ENCODE measurements around the gene RAD51B.

Gene RAD51B

GRCh38 chr14:68393259-68393658 lies 573.7 kb downstream of the RAD51B start:
- no peak for DNase-seq (ENCODE audit: low read depth)

GRCh38 chr14:68394118-68394763 lies 574.7 kb downstream of the RAD51B start:
- DNase-seq (ENCODE audit: low read depth) = no peak

DNA sequence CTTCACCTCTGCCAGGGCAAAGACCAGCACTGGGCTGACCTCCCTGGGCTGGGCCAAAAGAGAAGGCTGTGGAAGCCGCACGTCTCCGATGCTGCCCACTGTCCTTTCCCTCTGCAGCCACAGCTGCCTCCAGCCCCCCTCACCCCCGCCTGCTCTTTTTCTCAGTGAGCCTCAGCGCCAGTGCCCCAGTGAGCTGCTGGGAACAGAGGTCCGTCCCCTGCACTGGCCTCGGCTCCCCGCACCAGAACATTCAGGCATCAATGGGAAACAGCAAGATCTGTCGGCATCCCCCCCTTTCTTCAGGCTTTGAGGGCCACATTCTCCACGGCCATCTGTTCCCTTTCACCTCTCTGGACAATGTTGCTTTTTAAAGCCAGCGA lies 575.2 kb downstream of the RAD51B start:
- no peak for DNase-seq (ENCODE audit: low read depth)

DNA sequence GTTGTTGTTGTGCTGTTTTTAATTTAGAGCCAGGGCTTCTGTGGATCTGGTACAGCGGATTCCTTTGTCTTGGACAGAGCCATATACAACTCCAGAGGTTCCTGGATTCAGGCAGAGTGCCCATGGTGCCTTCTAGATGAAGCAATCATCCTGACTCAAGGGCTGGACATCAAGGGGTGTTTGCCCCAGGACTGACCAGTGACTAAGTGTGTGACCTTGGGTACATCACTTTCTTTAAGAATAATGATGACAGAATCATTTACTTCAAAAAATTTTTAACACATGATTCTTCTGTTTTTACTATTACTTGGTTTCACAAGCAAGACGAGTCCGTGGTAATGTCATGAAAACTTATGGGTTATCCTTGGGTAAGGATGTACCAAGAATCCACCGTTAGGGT lies 576.0 kb downstream of the RAD51B start:
- no peak for DNase-seq (ENCODE audit: low read depth)

GRCh38 chr14:68396461-68396860 lies 576.9 kb downstream of the RAD51B start:
- DNase-seq (ENCODE audit: low read depth) = no peak

DNA sequence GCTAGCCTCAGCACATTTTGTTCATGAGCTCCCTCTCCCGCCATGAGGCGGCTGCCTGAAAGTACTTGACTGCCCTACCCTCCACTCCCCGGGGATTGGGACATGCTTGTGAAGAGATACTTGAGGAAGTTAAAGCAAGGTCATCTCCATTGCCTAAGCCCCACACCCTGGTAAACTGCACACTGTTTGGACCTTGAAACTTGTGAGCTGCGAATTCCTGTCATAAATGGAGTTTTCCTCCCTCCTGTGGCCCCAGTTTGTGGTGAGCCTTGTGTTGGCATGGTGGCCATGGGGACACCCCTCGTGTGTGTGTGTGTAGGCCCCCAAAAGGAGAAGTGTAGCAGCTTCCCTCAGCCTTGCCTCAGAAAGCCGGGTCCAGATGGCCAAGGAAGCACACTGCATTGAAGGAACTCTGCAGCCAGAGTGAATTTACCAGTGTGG lies 577.8 kb downstream of the RAD51B start:
- no peak for DNase-seq (ENCODE audit: low read depth)

- no peak for DNase-seq (ENCODE audit: low read depth)
These were observed 578.2 kb downstream of the RAD51B start for GRCh38 chr14:68397822-68398221.

GRCh38 chr14:68398370-68398769 lies 578.8 kb downstream of the RAD51B start:
- no peak for DNase-seq (ENCODE audit: low read depth)

GRCh38 chr14:68399971-68400370 lies 580.4 kb downstream of the RAD51B start:
- no peak for DNase-seq (ENCODE audit: low read depth)

DNA sequence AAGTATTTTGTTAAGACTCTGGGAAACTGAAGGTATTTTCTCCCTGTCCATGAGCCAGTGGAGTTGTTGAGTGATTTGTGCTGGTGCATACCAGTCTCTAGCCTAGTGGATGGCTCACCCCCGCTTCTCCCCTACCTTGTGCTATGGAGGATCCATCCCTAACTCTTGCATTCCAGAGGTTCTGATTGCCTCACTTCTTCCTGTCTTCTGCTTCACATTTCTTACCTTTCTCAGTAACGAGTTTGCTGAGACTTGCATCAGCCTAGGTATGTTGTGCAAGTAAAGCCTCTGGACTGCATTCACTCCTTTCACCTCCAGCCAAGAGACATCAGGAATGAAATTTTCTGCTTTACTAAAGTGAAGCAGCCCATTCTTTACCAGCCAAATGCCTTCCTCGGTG lies 581.7 kb downstream of the RAD51B start:
- no peak for DNase-seq (ENCODE audit: low read depth)

GRCh38 chr14:68401855-68402254 lies 582.3 kb downstream of the RAD51B start:
- DNase-seq (ENCODE audit: low read depth) = no peak

DNA sequence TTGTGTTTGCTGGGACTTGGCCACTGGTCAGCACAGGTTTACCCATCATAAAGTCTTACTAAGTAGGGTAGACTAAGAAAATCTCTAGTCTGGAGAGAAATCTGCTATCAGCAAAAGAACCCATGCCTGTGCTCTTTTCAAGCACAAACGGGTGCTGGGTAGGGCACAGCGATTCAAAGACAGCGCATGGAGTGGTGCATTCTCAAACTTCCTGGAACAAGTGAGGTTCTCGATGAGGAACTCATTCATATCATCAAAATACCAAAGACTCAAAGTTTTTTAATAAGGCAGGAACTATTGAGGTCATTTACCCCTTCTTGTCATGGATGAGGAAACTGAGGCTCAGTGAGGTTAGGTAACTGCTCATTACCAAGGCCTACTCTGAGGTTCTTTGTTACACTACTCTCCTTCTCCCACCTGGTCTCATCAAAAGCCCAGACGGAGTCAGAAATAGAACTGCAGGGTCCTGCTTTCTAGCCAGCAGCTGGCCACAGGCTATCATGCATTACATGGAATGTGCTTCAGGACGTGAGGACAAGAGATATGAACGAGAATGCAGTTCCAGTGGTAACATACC lies 583.0 kb downstream of the RAD51B start:
- DNase-seq (ENCODE audit: low read depth) = no peak

- no peak for DNase-seq (ENCODE audit: low read depth)
These were observed 583.9 kb downstream of the RAD51B start for GRCh38 chr14:68403191-68404145.

- DNase-seq (ENCODE audit: low read depth) = no peak
These were observed 584.6 kb downstream of the RAD51B start for GRCh38 chr14:68404146-68404527.

DNA sequence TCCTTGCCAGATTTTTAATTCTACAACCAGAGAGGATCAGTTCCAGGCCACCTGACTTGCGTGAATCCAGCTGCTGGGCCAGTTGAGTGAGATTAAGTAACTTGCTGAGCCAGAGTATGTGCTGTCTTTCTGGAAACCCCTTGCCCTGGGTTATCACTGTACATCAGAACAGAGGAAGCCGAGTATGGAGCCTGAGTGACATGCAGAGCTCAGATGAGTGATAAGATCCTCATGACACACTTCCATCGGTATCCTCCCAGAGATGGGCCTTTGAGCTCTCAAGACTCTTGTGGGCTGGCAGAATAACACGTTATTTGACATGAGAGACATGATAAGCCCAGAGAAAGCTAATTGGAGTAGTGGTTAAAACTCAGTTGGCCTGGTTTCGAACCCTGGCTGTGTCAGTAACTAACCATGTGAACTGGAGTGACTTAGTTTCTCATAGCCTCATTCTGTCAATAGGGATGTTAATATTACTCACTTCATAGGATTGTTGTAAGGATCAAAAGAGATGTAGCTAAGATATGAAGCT lies 585.1 kb downstream of the RAD51B start:
- no peak for DNase-seq (ENCODE audit: low read depth)

DNA sequence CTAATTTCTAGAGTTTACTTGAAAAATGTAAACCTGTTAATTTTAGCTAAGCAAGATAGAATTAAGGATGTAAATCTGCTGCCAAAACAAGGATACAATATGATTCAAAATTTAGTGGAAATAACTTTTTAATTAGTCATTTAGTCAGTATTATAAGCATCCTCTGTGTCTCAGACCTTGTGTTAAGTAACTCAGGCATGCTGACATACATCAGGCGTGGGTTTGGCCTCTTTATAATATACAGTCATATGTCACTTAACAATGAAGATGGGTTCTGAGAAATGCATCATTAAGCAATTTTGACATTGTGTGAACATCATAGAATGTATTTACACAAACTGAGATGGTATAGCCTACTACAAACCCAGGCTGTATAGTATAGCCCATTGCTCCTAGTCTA lies 586.4 kb downstream of the RAD51B start:
- no peak for DNase-seq (ENCODE audit: low read depth)

DNA sequence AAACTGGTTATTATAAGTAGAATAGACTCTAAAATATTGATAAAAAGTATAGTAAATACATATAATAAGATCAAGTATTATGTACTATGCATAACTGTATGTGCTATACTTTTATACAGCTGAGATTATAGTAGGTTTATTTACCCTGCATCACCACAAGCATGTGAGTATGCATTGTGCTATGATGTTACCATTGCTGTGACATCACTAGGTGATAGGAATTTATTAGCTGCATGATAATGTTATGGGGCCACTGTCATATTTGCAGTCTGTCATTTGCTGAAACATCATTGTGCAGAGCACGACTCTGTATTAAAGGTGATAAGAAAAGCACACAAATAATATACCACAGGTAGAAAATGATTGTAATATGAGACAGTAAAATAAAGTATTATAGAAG lies 587.7 kb downstream of the RAD51B start:
- no peak for DNase-seq (ENCODE audit: low read depth)

DNA sequence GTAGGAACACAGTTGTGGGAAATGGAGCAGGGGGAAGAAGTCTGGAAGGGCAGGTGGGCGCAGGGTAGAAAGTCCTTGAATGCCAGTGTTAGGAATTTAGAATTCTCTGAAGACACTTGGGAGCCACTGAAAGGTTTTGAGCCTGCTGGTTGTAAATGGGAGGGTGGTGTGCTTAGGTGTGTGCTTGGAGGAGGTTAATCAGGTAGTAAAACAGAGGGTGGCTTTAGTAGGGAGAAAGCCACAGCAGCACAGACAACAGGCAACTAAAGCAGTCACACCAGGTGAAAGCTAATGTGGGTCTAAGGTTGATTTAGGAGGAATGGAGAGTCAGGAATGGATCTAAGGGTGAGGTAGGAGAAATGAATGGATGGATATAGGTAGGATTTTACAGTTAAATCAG lies 588.2 kb downstream of the RAD51B start:
- no peak for DNase-seq (ENCODE audit: low read depth)

GRCh38 chr14:68408680-68409079 lies 589.1 kb downstream of the RAD51B start:
- DNase-seq (ENCODE audit: low read depth) = no peak

GRCh38 chr14:68409387-68409786 lies 589.8 kb downstream of the RAD51B start:
- no peak for DNase-seq (ENCODE audit: low read depth)

- DNase-seq (ENCODE audit: low read depth) = no peak
These were observed 593.2 kb downstream of the RAD51B start for GRCh38 chr14:68412505-68413465.

DNA sequence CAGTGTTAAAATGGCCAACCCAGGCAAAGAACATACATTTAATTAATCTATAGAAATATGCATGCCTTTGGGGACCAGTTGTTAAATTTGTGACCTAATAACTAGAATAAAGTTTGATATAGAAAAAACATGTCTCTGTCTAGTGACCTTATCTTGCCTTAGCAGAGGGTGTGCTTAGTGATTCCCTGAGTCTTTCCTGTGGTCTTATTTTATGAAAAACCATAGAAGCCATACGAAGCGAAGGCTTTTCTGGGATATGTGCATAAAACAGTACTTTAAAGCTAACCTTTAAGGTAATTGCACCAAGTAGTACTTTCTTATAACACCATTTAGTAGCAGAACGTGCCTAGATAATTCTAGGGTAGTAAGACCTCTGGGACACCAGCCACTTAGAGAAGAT lies 593.9 kb downstream of the RAD51B start:
- DNase-seq (ENCODE audit: low read depth) = no peak

Measured in stimulated activated CD4-positive, alpha-beta T cell treated with anti-CD3 and anti-CD28 coated beads, Interleukin-2, amount 100 ng/mL, for 4 hours (primary cell).